GM19238 (cell line): ENCODE results near the gene TENM3.
"Not testable (repeated sequence)": the region's sequence is repeated elsewhere in the genome, so short reads cannot be mapped to it uniquely, and the experiment has no call there.

Experiments
- DNase-seq: peaks from one replicate; pipeline ENCODE4 v3.0.0; 2011; ENCODE audit warnings: low spot score; ENCODE audit not compliant: insufficient read length

The TENM3 gene

DNA sequence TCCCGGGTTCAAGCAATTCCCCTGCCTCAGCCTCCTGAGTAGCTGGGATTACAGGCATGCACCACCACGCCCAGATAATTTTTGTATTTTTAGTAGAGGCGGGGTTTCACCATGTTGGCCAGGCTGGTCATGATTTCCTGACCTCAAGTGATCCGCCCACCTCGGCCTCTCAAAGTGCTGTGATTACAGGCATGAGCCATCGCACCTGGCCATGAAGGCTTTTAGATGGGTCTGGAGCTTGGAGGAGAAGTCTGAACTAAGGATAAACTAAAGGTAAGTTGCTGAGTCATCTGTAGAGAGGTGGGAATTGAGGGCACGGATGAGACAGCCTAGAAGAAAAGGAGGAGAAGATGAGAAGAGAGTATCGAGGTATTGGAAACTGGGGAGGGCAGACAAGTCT, at the start of gene TENM3:
TENM3 (plus strand) TSS at position 199 of the 400 bp plus-strand sequence. CDS start 80,619 bp downstream, outside the sequence.
- DNase-seq = not testable (repeated sequence)

DNA sequence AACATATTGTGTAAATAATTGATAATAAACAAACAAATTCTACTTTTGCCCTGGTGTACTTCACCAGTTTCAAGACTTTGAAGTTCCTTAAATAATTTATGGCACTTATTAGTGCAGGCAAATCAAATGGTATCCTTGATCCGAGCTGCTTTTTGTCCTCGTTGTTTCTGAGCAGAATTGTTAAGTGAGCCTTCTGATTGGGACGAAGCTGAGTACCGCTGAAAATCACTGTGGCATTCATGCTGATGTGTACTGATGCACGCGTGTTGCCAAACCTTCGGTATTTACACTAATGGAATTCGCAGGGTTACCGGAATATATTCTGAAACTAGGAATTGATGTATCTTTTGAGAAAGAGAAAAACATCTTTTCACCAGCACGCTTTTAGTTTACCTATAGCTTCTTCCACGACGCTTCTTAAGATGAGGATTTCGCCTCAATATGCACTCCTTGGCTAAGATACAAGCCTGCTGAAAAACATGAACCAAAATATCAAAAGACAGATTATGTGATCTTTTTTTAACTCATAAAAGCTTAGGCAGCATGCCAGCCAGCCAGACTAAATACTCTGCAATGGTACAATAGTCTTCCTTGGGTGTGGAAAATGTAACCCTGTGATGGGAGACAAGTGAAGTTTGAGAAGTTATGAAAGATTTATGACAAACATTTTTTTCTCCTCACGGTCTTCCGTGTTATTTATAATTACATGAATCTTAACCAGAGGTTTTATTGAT, 48.9 kb upstream of the TENM3 start:
- no peak for DNase-seq

DNA sequence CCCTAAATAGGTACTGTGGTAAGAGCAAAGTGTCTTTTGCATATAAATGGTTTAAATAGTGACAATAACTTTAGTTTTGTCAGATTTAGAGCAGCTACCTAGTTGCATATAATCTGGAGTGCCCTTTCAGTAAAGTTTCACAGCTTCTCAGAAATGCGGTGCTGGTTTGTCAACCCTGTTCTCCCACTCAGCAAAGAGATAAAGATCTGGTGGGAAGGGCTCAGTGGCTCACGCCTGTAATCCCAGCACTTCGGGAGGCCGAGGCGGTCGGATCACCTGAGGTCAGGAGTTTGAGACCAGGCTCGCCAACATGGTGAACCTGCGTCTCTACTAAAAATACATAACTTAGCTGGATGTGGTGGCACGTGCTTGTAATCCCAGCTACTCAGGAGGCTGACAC, 45.6 kb upstream of the TENM3 start:
- no peak for DNase-seq

DNA sequence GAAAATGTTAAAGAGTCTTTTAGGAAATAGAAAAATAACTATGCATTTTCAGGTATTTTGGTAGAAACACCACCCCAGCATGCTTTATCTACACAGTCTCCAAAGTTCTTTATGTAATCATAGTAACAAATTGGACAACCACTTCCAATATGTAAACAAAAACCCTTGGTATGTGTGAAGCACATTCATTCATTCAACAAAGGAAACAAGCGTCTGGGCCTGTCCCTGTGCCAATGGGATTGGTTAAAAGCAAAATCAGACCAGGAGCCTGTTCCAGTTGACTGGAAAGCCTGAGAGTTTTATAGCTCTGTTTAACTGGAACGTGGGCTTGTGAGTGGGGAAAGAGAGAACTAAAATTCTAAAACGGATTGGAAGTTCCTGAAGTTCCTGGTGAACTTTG, 41.3 kb upstream of the TENM3 start:
- DNase-seq = no peak

DNA sequence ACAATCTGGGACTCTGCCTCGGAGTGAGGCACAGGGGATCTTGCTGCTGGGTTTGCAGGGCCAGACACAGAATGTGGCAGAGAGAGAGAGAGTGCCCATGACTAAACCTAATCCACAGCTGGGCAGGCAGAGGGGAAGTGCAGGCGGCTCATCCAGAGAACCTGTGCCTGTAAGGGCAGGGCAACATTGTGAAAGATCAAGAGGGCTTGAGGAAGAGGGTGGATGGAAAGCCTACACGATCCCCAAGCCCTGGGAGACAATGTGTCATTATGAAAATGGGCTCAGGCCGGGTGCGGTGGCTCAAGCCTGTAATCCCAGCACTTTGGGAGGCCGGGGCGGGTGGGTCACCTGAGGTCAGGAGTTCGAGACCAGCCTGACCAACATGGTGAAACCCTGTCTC, 40.6 kb upstream of the TENM3 start:
- DNase-seq = no peak

DNA sequence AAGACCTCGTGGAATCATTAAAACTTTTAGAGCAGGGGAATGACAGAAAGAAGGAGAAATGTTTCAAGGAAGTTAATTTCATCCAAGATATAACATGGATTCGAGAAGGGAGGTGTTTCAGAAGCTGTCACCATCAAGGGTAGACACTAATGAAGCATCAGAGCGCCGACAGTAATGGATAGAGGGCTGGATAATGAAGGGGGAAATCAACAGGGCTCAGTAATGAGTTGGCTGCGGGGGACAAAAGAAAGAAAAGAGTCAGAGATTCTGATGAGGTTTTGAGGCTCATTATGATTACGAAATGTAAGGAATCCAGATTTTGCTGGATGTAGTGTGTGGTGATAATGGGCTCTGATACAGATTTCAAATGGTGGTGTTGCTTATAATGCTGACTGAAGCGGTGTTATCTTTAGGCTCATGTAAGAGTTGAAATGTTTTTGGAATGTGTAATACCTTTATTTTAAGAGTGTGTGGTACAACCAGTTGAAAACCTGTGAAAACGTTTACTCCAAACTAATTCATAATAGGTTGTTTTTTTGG, 39.3 kb upstream of the TENM3 start:
- DNase-seq = no peak

DNA sequence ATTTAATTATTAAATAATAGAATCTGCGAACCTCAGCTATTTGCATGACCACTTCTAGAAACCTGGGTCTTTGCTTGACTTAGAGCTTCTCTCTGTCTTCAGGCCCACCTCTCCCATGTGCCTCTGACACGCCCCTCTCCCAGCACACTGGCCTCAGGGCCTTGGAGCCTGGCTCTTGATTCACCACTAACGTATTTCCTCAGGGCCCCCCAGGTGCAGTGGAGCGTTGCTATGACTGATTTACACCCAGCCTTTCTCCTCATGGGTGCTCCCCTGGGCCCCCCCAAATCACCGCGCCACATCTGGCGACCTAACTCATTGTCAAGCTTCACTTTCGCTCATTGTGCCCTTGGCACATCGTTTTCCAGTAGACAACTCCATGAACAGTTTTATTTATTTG, 37.9 kb upstream of the TENM3 start:
- no peak for DNase-seq

DNA sequence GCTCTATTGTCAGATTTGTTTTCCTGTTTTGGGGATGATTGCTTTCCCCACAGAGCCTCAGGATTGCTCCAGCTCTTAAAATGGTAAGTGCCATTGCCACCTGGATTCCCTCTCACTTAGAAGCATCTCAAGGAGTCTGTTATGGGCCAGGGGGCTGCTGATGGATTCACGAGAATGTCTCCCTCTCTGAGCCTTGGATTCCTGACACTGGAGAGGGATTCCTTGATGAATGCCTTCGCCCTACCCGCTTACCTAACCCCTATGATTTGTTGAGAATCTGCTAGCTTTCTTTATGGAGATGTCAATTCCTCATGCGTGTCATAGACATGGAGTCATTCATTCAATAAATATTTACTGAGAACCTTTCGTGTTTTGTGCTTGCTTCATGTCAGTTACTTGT, 36.9 kb upstream of the TENM3 start:
- no peak for DNase-seq

DNA sequence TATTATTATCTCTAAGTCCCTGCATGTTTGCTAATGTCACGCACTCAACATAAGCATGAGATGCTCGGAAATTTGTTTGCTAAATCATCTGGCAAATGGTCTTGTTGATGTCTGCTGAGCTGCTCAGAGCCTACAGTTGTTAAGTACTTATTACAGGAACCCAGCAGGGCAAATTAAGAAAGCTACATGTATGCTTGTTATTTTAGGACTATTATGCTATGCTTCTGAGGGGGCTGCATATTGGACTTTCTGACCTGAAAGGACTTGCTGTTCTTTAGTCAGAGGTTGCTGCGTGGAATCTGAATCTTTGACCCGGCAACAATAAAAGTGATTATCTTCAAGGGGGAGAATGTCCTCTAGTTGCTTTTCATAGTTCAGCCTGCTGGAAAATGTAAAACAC, 36.3 kb upstream of the TENM3 start:
- no peak for DNase-seq

DNA sequence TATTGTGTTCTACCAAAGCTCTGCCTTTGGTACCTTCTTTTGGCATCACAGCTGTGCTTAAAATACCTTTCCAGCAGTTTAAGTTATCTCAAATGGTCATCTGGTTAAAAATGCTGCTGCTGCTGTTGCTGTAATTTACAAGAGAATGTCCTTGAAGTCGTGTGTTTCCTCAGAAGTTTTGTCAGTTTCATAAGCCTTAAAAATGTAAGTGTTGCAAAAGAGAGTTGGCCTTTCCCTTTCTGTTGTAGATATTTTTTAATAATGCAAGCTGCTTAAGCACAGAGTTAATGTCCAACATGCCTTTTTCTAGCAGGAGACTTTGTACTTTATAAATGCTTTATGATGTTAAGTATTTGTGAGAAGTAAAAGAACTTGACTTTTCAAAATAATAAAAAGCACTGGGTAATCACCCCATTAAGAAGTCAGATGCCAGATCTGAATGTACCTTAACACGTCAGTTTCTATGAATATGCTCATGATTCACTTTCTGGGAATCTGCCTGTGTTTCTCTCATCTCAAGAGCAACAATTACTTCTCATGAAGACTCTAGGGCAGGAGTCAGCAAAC, 35.3 kb upstream of the TENM3 start:
- no peak for DNase-seq

DNA sequence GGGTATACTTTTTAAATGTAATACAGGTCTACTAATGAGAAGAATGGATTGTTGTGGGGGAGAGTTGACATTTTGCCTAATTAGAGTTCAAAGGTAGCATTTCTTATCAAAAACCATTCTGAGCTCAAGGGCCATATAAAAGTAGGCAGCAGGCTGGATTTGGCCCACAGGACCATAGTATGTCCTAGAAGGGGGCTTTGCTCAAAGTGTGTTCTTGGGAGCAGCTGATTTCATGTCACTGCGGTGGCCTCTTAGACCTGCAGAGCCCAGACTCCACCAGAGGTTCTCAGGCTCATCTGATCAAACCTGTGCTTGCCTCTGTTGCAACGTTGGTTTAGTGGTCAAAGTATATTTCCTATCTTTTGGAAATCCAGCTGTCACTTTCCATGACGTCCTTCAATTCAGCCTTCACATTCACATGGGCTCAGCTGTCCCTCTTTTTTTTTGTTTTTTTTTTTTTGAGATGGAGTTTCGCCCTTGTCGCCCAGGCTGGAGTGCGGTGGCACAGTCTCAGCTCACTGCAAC, 34.6 kb upstream of the TENM3 start:
- no peak for DNase-seq

DNA sequence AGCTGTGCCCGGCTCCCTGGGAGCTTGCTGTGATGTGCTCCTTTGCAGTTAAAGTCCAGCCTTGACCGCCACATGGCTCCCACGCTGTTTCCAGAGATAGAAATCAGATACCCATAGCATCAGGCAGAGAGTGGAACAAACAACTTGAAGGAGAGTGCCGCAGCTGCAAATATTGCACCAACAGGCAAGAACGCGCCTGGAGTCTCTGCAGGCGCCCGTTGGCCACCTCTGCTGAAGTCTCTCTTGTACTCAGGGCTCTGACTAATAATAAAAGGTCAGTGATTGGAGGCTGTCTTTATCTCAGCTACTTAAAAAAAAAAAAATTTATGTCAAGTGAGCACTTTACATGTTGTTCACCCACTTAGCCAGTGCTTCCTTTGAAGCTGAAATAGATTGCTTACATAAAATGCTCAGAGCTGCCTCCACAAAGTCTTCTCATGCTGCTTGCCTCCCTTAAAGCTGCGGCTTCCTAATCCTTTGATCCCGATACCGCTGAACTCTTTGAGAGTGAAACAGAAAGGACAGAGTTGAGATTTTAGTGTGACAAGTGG, 30.9 kb upstream of the TENM3 start:
- DNase-seq = no peak

DNA sequence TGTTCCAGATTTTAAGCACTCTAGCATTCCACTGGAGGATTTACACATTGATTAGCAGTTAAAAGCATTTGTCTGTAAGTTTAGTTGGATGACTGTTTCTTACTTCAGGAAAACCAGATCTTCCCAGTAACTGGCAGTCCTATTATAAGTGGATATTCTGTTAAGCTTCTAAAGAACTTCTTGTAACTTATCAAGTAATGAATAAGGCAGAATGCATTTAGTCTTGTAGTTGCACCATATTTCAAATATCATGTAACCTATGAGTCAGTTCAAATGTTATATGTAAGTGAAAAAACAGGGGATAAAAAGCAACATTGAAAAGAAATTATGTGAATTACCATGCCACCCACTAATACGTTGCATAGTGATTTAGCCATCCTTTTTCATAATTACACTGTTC, 30.2 kb upstream of the TENM3 start:
- no peak for DNase-seq

DNA sequence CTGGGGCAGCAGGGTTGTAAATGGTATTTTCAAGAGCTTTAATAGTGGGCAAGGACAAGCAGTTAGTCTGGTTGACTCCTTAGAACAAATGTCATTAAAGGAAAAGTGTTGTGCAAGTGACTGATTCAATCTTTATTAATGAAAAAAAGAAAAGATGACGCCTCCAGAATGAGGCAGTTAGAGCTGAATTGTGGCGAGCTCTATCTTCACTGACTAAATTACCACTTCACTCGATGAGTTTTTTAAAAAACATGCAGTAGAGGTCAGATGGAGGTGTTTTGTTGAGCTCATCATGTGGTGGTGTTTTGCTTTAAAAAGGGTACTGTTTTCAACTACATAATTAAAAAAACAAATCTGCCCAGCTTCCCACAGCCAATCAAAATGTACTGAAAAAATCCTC, 28.1 kb upstream of the TENM3 start:
- no peak for DNase-seq

DNA sequence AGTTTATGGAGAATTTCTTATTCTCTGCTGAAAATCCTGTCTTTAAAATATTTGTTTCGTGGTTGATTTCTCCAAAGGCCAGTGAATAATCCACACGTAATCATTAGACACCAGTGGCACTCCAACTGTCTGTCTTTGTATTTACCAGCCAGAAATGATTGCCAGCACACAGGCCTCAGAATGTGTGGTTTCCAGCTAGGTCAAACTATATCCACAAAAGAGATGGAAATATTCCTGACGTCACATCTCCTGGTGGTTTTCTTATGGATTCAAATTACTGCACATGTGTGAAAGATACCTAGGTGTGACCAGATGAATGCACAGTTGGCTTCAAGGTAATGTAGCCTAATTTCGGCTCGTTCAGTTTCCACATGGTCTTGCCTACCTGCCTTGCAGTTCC, 27.2 kb upstream of the TENM3 start:
- DNase-seq = no peak

DNA sequence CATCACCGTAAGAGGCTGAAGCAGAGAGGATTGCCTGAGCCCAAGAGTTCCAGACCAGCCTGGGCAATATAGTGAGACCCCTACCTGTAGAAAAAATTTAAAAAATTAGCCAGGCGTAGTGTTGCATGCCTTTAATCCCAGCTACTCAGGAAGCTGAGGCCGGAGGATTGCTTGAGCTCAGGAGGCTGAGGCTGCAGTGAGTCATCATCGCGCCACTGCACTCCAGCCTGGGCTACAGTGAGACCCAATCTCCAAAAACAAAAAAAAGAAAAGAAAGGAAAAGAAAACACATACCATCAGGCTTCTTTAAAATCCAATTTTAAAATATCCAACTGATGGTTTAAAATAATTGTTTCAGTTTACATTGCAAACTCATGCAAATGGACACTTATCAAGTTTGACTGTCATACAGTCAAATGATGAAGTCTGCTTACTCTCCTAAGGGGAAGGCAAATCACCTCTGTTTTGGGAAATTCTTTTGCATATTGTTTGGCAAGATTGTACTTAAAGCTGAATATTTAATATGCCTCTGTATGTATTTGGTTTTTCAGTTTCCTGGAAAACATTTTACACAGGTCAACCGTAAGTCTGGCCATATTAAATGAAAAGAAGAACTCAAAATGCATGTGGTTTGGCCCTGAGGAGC, 23.7 kb upstream of the TENM3 start:
- DNase-seq = no peak

DNA sequence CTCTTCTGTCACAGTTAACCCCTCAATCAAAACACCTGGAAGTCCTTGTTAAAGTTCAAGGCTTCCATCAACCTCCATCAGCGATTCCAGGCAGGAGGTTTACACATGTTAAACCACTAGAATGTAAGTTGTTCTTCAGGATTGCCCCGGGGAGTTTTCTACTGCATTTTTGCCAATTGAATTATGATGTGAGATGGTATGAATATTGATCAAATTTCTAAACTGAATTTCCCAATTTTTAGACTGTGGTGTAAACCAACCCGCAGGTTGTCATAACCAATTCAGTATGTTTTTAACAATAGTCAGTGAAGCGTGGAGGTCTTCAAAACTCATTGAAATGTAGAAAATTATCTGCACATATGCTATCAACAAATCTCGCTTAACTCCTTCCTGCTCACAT, 21.2 kb upstream of the TENM3 start:
- no peak for DNase-seq

DNA sequence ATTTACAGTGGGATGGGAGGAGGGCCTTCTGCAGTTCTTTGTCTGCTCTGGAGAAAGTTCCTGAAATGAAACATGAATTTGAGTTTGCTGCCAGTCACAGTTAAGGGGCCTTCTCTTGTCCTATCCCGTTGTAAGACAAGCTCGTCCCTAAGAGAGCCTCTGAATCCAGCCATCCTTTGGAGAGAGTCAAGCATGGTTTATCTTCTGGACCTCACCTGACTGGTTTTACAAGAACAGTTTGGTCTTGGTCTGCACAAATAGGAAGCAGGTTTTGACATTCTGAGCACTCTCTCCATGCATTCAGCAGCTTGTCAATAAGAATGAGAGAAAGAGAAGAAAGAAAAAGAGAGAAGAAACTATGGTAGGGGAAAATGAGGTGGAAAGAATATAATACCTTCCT, 20.4 kb upstream of the TENM3 start:
- no peak for DNase-seq

DNA sequence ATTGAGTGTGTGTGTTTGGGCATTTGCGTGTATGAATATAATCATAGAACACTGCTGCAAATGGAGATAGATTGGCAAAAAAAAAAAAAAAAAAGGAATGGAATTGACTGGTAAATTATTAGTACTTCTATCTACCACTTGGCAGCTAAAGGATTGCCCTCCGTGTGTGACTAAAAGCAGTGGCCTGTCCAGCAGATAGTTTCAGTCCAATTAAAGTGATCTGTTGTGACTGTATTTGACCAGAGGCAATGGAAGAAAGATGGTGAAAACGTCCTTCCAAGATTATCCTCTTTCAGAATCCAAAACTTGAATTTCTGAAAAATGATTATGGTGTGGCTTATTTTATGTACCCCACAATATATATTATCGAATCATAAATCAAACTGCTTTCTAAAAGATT, 19.5 kb upstream of the TENM3 start:
- DNase-seq = no peak

DNA sequence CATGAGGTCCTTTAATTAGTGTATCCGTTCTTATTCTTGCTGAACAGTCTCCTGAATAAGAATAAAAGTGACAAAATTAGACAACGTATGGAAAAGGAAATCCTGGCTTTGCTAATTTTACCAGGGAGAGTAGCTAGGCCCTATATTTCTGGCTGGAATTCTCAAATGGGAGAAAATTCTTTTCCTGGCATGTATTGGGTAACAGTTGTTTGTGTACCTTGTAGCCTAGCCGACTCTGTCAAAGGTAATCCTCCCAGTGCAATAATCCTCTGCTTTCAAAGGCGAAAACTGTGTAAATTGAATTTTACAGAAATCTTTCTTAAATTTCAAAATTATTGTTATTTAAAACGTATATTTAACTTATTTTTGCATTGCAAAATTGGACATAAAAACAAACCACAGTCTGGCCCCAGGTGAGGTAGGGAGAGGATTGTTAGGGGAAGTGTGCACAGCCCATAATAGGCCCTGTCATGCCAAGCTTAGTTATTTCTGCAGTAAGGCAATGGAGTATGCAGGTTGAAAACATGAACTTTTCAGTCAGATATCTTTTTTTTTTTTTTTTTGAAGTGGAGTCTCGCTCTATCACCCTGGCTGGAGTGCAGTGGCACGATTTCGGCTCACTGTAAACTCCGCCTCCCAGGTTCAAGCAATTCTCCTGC, 18.9 kb upstream of the TENM3 start:
- DNase-seq = no peak

DNA sequence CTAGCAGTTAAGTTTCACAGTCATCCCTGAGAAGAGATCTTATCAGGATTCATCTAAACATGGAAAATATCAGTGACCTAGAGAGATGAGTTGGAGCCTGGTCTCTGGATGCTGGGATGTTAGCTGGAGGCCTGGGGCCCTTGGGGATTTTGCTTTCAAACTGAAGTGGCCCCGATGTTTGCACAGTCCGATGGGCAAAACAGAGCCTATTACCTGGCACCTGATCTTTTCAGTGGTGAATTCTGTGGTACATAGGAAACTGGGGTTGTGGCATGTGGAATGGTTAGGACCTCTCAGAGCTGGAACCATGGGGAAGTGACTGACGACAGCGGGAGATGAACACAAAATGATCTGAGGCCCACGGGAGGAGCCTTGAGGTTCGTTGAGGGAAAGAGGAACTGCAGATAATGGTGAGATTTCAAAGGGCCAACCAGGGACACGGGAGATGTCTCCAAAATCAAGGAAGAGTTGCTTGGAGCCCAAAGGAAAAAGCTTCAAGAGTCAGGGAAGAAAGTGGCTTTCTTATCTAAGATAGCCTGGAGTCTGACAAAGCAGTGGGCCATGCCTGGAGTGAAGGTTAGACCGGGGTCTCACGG, 17.8 kb upstream of the TENM3 start:
- DNase-seq = no peak
